ENCODE data around the gene CLIP3. TPM values are rescaled to one million over a fixed set of nuclear protein-coding genes. Genes with fewer than 3 reads are reported as not detected.

CLIP3 gene
- total and polyA plus RNA-seq, 2 of the 13 experiments (the other 11 are each of a cell fraction or from before 2014, with no cell fraction given): 0.15 to 1.2 TPM

GRCh38 chr19:35995048-35995993 is 37.4 kb downstream of the CLIP3 start, which contains the start of gene SDHAF1 (continued):
- TF ChIP-seq CTCF (CRISPR knock-in tag; IDR thresholded peaks at IDR 0.05) (peak; percentile 31), NR2F2 (IDR thresholded peaks at IDR 0.05; ENCODE audit: borderline replicate concordance, low read depth) (0 out of 2 replicates have a peak, but pooled peaks have one; percentile 49), ZNF816 (CRISPR knock-in tag; IDR thresholded peaks at IDR 0.05; ENCODE audit: borderline replicate concordance) (peak; percentile 49; the same call in 1 of the 2 replicates), NFATC3 (CRISPR knock-in tag; IDR thresholded peaks at IDR 0.05) (0 out of 2 replicates have a peak, but pooled peaks have one; percentile 8), ZBED4 (CRISPR knock-in tag; IDR thresholded peaks at IDR 0.05; ENCODE audit: borderline replicate concordance) (0 out of 2 replicates have a peak, but pooled peaks have one; percentile 25), RFXAP (CRISPR knock-in tag; IDR thresholded peaks at IDR 0.05; ENCODE audit: borderline replicate concordance) (no peak), CHCHD3 (CRISPR knock-in tag; IDR thresholded peaks at IDR 0.05) (no peak; the same call in none of the 2 replicates), YY1 (IDR thresholded peaks at IDR 0.05; ENCODE audit: insufficient read depth, insufficient replicate concordance, low read depth, low read length) (peak; percentile 57), NFKBIZ (CRISPR knock-in tag; IDR thresholded peaks at IDR 0.05) (peak; percentile 46; the same call in 1 of the 2 replicates), CREBL2 (CRISPR knock-in tag; IDR thresholded peaks at IDR 0.05; ENCODE audit: borderline replicate concordance) (no peak), NFAT5 (CRISPR knock-in tag; IDR thresholded peaks at IDR 0.05) (no peak; the same call in 1 of the 2 replicates), STAT6 (CRISPR knock-in tag; IDR thresholded peaks at IDR 0.05; ENCODE audit: borderline replicate concordance) (no peak; the same call in 1 of the 2 replicates)

Data from HepG2 (cell line).